Thyroid gland (tissue), 4 donors: ENCODE results near the gene TWF2. TPM values are rescaled to one million over a fixed set of nuclear protein-coding genes. Genes with fewer than 3 reads are reported as not detected.
"Not testable (repeated sequence)": the region's sequence is repeated elsewhere in the genome, so short reads cannot be mapped to it uniquely, and the experiment has no call there.

ENCODE experiments used
- DNase-seq, 2 donors: peaks; one replicate each; pipeline ENCODE4 v3.0.0-alpha.2; 2019
- H3K27ac ChIP-seq, 3 donors: fragments of 200-600 bp; sonication (generic); 1 replicate in 2 of 3; 2 replicates in 1 of 3; pipeline ENCODE4 v1.5.1; 2016 to 2019; ENCODE audit warnings: mild to moderate bottlenecking in 1 of 3, moderate library complexity in 1 of 3
- H3K27me3 ChIP-seq: fragments of 200-600 bp; sonication (generic); one replicate; pipeline ENCODE4 v1.5.1; 2019
- H3K36me3 ChIP-seq, 2 donors: fragments of 200-600 bp; sonication (generic); one replicate each; pipeline ENCODE4 v1.5.1; 2016 to 2019
- H3K4me1 ChIP-seq, 2 donors: fragments of 200-600 bp; sonication (generic); one replicate each; pipeline ENCODE4 v1.5.1; 2017 to 2019
- H3K4me3 ChIP-seq, 3 donors: fragments of 200-600 bp; sonication (generic); replicated peaks in 1 of 3; 1 replicate in 2 of 3; 2 replicates in 1 of 3; pipeline ENCODE4 v1.5.1; 2016; ENCODE audit warnings: mild to moderate bottlenecking in 1 of 3
- H3K9me3 ChIP-seq: fragments of 200-600 bp; sonication (generic); one replicate; pipeline ENCODE4 v1.5.1; 2017
- POLR2A ChIP-seq, 2 donors: fragments of 450-650 bp; IDR thresholded peaks; one replicate each; pipeline ENCODE4 v1.6.1; 2017; ENCODE audit warnings: antibody characterized with exemption in 2 of 2, mild to moderate bottlenecking in 2 of 2, moderate library complexity in 1 of 2
- WGBS, 2 donors: methylation state at CpG; one replicate each; pipeline ENCODE4 v1.1.5; 2017; 5-methylcytosine and 5-hydroxymethylcytosine counted together
- intact Hi-C: fragments of 100-400 bp; cut with DNase I; formaldehyde crosslinking; loops from one replicate; pipeline ENCODE4 v1.15.1; 2023
- total RNA-seq, 4 donors: library from RNA; depleted of rRNA; stranded (reverse); fragments of >200 nt; gene quantifications; one replicate each; pipeline ENCODE4 v1.2.3, GENCODE V29; 2016
- TF ChIP-seq, protein P1 (sequence below), 6 experiments: fragments of 200-600 bp in 3 of 6; fragments of 450-650 bp in 3 of 6; sonication (generic) in 3 of 6; IDR thresholded peaks; one replicate each; pipeline ENCODE4 v1.5.1; 2016 to 2019; ENCODE audit warnings: antibody characterized with exemption in 6 of 6, mild to moderate bottlenecking in 2 of 6, inconsistent platforms in 1 of 6, moderate library complexity in 1 of 6

Gene TWF2
- total RNA-seq, 4 donors from 2014 or later, result 28.3 to 61.1 (median 50.4) TPM

DNA sequence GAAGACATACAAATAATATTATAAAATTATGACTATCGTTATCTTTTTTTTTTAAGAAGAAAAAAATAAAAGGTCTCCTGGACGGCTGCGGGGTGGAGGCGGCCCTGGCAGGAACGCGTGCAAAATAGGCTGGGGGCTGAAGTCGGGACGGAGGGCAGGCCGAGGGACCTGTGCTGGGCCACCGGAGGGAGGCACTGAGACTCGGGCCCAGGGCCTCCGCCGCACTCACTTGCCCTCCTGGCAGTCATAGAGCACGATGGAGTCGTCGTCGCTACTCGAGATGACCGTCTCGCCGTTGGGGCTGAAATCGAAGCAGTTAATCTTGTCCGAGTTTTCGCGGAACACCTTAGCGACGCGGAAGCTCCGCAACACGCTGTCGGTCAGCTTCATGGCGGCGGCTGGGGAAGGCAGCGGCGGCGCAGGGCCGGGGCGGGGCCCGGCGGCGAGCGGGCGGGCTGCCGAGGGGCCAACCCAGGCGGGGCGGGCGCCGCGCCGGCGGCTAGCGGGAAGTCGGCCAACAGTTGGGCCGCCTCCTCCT is 39.1 kb upstream of the TWF2 start:
- Histone ChIP-seq H3K4me3 (peak overlapping the region; percentile 73 to 87 (median 85)), H3K9me3 (no peaks in the 10 kb centered on the region), H3K27ac (peak overlapping the region; percentile 98 to 99 (median 98)), H3K27me3 (no peaks in the 10 kb centered on the region), H3K36me3 (peaks cover 0 to 5% of the 10 kb centered on the region in 2 donors), H3K4me1 (peaks cover 51 to 58% of the 10 kb centered on the region in 2 donors)
- no peak for DNase-seq
- TF ChIP-seq, protein P1, sequence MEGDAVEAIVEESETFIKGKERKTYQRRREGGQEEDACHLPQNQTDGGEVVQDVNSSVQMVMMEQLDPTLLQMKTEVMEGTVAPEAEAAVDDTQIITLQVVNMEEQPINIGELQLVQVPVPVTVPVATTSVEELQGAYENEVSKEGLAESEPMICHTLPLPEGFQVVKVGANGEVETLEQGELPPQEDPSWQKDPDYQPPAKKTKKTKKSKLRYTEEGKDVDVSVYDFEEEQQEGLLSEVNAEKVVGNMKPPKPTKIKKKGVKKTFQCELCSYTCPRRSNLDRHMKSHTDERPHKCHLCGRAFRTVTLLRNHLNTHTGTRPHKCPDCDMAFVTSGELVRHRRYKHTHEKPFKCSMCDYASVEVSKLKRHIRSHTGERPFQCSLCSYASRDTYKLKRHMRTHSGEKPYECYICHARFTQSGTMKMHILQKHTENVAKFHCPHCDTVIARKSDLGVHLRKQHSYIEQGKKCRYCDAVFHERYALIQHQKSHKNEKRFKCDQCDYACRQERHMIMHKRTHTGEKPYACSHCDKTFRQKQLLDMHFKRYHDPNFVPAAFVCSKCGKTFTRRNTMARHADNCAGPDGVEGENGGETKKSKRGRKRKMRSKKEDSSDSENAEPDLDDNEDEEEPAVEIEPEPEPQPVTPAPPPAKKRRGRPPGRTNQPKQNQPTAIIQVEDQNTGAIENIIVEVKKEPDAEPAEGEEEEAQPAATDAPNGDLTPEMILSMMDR (IDR thresholded peaks at IDR 0.05), result peak in 3 of 6 experiments; percentile 16 to 40 (median 20)
- TF ChIP-seq POLR2A (IDR thresholded peaks at IDR 0.05), result no peak
- 0 to 1% methylated on average over 13 to 27 of the region's 54 CpGs for WGBS, 2 donors
- intact Hi-C loops, result loop anchor here (5.0 kb wide), 1 partner anchor 41 kb away; the partner anchor contains the start of gene TWF2

- WGBS, 2 donors, result 1% methylated on average over 28 of the region's 28 CpGs
- Histone ChIP-seq H3K4me1 (peaks cover 54 to 58% of the 10 kb centered on the region in 2 donors), H3K27me3 (no peaks in the 10 kb centered on the region), H3K4me3 (peak overlapping the region in 2 of 3 donors; percentile 85 to 87), H3K36me3 (peaks cover 0 to 5% of the 10 kb centered on the region in 2 donors), H3K9me3 (no peaks in the 10 kb centered on the region), H3K27ac (peak overlapping the region; percentile 98 to 99 (median 98))
- intact Hi-C loops, result loop anchor here (5.0 kb wide), 1 partner anchor 40 kb away; the partner anchor contains the start of gene TWF2
- TF ChIP-seq, protein P1 (IDR thresholded peaks at IDR 0.05), result no peak
- peak; percentile 69 to 94 for TF ChIP-seq POLR2A (IDR thresholded peaks at IDR 0.05)
- peak; percentile 95 for DNase-seq
Measured at GRCh38 chr3:52277071-52277964, 38.4 kb upstream of the TWF2 start.

DNA sequence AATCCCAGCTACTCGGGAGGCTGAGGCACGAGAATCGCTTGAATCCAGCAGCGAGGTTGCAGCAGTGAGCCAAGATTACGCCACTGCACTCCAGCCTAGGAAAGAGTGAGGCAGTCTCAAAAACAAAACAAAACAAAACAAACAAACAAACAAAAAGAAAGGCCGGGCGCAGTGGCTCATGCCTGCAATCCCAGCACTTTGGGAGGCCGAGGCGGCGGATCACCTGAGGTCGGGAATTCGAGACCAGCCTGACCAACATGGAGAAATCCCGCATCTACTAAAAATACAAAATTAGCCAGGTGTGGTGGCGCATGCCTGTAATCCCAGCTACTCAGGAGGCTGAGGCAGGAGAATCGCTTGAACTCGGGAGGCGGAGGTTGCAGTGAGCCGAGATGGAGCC is 35.8 kb upstream of the TWF2 start:
- H3K27ac ChIP-seq, result peak overlapping the region in 1 of 3 donors; percentile 99

DNA sequence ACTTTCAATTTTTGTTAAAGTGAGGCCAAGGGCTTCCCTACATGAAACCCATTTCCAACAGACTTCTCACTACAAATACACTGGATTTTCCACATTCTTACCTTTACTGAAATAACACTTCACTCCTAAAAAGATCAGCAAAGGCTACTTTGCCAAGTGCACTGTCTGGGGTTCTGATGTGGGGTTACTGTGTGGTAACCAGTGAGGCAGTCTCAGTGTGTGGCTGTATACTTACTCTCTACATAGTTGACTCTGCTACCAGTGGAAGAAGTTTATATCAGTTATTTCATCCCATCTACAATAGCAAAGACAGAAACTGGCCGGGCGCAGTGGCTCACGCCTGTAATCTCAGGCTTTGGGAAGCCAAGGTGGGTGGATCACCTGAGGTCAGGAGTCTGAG is 33.9 kb upstream of the TWF2 start:
- DNase-seq, result peak; percentile 75
- Histone ChIP-seq H3K27me3 (no peaks in the 10 kb centered on the region), H3K9me3 (no peaks in the 10 kb centered on the region), H3K36me3 (peaks cover 5 to 16% of the 10 kb centered on the region in 2 donors), H3K4me1 (peaks cover 78 to 84% of the 10 kb centered on the region in 2 donors), H3K4me3 (no peak overlapping the region), H3K27ac (peak overlapping the region; percentile 73 to 99 (median 82))
- intact Hi-C loops, result no loop called here
- TF ChIP-seq, protein P1 (IDR thresholded peaks at IDR 0.05), result no peak
- no peak for TF ChIP-seq POLR2A (IDR thresholded peaks at IDR 0.05)
- 39 to 52% methylated on average over 3 of the region's 3 CpGs for WGBS, 2 donors

More for the DNA sequence above, 35.8 kb upstream of the TWF2 start:
- not testable (repeated sequence) for H3K27me3 ChIP-seq, H3K4me3 ChIP-seq, H3K36me3 ChIP-seq, H3K9me3 ChIP-seq, DNase-seq
- H3K4me1 ChIP-seq, result peaks cover 74% of the 10 kb centered on the region in 2 donors
- 93 to 95% methylated on average over 18 of the region's 18 CpGs for WGBS, 2 donors
- intact Hi-C loops, result loop anchor here (5.0 kb wide), 1 partner anchor 37 kb away; the partner anchor contains the start of gene TWF2

DNA sequence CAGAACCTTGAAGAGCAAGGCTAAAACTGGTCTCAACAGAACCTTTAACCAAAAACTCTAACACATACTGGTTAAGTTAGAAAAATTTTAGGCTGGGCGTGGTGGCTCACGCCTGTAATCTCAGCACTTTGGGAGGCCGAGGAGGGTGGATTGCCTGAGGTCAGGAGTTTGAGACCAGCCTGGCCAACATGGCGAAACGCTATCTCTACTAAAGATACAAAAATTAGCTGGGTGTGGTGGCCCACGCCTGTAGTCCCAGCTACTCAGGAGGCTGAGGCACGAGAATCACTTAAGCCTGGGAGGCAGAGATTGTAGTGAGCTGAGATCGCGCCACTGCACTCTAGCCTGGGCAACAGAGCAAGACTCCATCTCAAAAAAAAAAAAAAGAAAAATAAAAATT is 33.2 kb upstream of the TWF2 start:
- peaks cover 78 to 89% of the 10 kb centered on the region in 2 donors for H3K4me1 ChIP-seq
- H3K27me3 ChIP-seq, H3K9me3 ChIP-seq, H3K4me3 ChIP-seq, intact Hi-C loops: not testable (repeated sequence)
- 86% methylated on average over 9 of the region's 9 CpGs for WGBS, 2 donors
- peaks cover 7 to 23% of the 10 kb centered on the region in 2 donors for H3K36me3 ChIP-seq
- DNase-seq, result peak in 1 of 2 donors; percentile 27
- H3K27ac ChIP-seq, result peak overlapping the region; percentile 73 to 99 (median 82)
